OCI-LY7 (cell line): Measurements from ENCODE around the gene TRIM29. TPM values are rescaled to one million over a fixed set of nuclear protein-coding genes. Genes with fewer than 3 reads are reported as not detected.

Source experiments
- BruUV-seq: library from RNA; stranded (reverse); fragments of 400-500 nt; replicated peaks from 2 replicates; lab custom pipeline; 2021; lab: Mats Ljungman, UMichigan
- CTCF ChIA-PET: fragments of 300-600 bp; sonication (Branson Sonifier 250); formaldehyde crosslinking; loops from one replicate; lab custom pipeline; 2022; ENCODE audit warnings: antibody characterized with exemption; ENCODE audit not compliant: unreplicated experiment; lab: Charles Lee
- POLR2A ChIA-PET: fragments of 300-600 bp; sonication (Branson Sonifier 250); formaldehyde crosslinking; loops from one replicate; lab custom pipeline; 2022; ENCODE audit warnings: antibody characterized with exemption; lab: Charles Lee
- DNase-seq: peaks from one replicate; pipeline ENCODE4 v3.0.0-alpha.2; 2015; ENCODE audit warnings: low spot score
- H2AFZ ChIP-seq: fragments of 200-600 bp; sonication (generic), shearing (Covaris generic); 2 replicates; pipeline ENCODE4 v1.6.1; 2014; ENCODE audit warnings: mild to moderate bottlenecking, antibody characterized with exemption, low read length, moderate library complexity
- H3K27ac ChIP-seq: fragments of 200-600 bp; sonication (generic); 2 replicates; pipeline ENCODE4 v1.5.1; 2014; ENCODE audit warnings: mixed run types, low read depth, mild to moderate bottlenecking, moderate library complexity, low read length, inconsistent platforms; ENCODE audit not compliant: poor library complexity, severe bottlenecking
- H3K36me3 ChIP-seq: fragments of 200-600 bp; sonication (generic); 2 replicates; pipeline ENCODE4 v1.6.1; 2014; ENCODE audit warnings: mild to moderate bottlenecking, antibody characterized with exemption, low read length, moderate library complexity, mixed read lengths; ENCODE audit not compliant: insufficient read depth
- H3K4me1 ChIP-seq: fragments of 200-600 bp; sonication (generic); 2 replicates; pipeline ENCODE4 v1.5.1; 2014; ENCODE audit warnings: mild to moderate bottlenecking, low read length; ENCODE audit not compliant: insufficient read depth, poor library complexity, severe bottlenecking
- H3K4me2 ChIP-seq: fragments of 200-600 bp; sonication (generic); 2 replicates; pipeline ENCODE4 v1.6.1; 2014; ENCODE audit warnings: mild to moderate bottlenecking, low read length
- H3K4me3 ChIP-seq: fragments of 200-600 bp; sonication (generic); 2 replicates; pipeline ENCODE4 v1.5.1; 2014; ENCODE audit warnings: mild to moderate bottlenecking, low read depth, low read length; ENCODE audit not compliant: poor library complexity, severe bottlenecking
- H3K79me2 ChIP-seq: fragments of 200-600 bp; sonication (generic); 2 replicates; pipeline ENCODE4 v1.6.1; 2016; ENCODE audit warnings: low read depth, mild to moderate bottlenecking, low read length, moderate library complexity, mixed read lengths; ENCODE audit not compliant: insufficient read depth
- H3K9me2 ChIP-seq: fragments of 200-600 bp; sonication (generic); 2 replicates; pipeline ENCODE4 v1.6.1; 2016; ENCODE audit warnings: mild to moderate bottlenecking, low read length, mixed read lengths; ENCODE audit not compliant: insufficient read depth
- H3K9me3 ChIP-seq: fragments of 200-600 bp; sonication (generic); 2 replicates; pipeline ENCODE4 v1.6.1; 2014; ENCODE audit warnings: mild to moderate bottlenecking, mixed run types, low read length, mixed read lengths
- H4K20me1 ChIP-seq: fragments of 200-600 bp; sonication (generic); 2 replicates; pipeline ENCODE4 v1.6.1; 2014; ENCODE audit warnings: mild to moderate bottlenecking, antibody characterized with exemption, low read length, moderate library complexity, mixed read lengths; ENCODE audit not compliant: insufficient read depth
- CTCF ChIP-seq: fragments of 200-600 bp; sonication (generic); conservative IDR thresholded peaks from 2 replicates; pipeline ENCODE4 v1.5.1; 2014; ENCODE audit warnings: mild to moderate bottlenecking, antibody characterized with exemption, low read length, moderate library complexity, mixed read lengths
- EZH2phosphoT487 ChIP-seq: fragments of 200-600 bp; sonication (generic); IDR thresholded peaks from 2 replicates; pipeline ENCODE4 v1.6.1; 2018; ENCODE audit warnings: low read depth, borderline replicate concordance, mild to moderate bottlenecking, mixed run types, antibody characterized with exemption, low read length, moderate library complexity, mixed read lengths
- intact Hi-C: fragments of 100-400 bp; cut with micrococcal nuclease; formaldehyde crosslinking; loops from one replicate; pipeline ENCODE4 v1.10.0; 2022; ENCODE audit not compliant: unreplicated experiment
- total RNA-seq, 2 experiments: library from RNA; depleted of rRNA in 1 of 2; stranded (reverse); fragments of >200 nt in 1 of 2; shearing (Covaris generic) in 1 of 2; gene quantifications; 2 replicates each; pipeline ENCODE4 v1.2.3, GENCODE V29; 2014 to 2022

The TRIM29 gene
- total RNA-seq, 2 experiments from 2014 or later = not detected

GRCh38 chr11:120186456-120186773 lies 48.5 kb upstream of the TRIM29 start:
- CTCF ChIA-PET = no interaction called here
- POLR2A ChIA-PET = no interaction called here
- Histone ChIP-seq H3K4me1 (no peaks in the 10 kb centered on the region), H3K79me2 (no peaks in the 10 kb centered on the region), H3K27ac (no peak overlapping the region), H3K9me2 (no peaks in the 10 kb centered on the region), H3K4me3 (no peak overlapping the region), H4K20me1 (no peaks in the 10 kb centered on the region), H2AFZ (no peak overlapping the region), H3K9me3 (no peaks in the 10 kb centered on the region), H3K36me3 (no peaks in the 10 kb centered on the region), H3K4me2 (no peak overlapping the region)
- BruUV-seq = no TSS peak
- TF ChIP-seq EZH2phosphoT487 = no peak
- TF ChIP-seq CTCF = no peak
- intact Hi-C loops = no loop called here
- no peak for DNase-seq

GRCh38 chr11:120185706-120186455 lies 48.0 kb upstream of the TRIM29 start:
- BruUV-seq = no TSS peak
- Histone ChIP-seq H3K27ac (no peak overlapping the region), H3K4me3 (no peak overlapping the region), H3K79me2 (no peaks in the 10 kb centered on the region), H3K4me1 (no peaks in the 10 kb centered on the region), H4K20me1 (no peaks in the 10 kb centered on the region), H3K9me3 (no peaks in the 10 kb centered on the region), H3K4me2 (no peak overlapping the region), H3K36me3 (no peaks in the 10 kb centered on the region), H2AFZ (no peak overlapping the region), H3K9me2 (no peaks in the 10 kb centered on the region)
- CTCF ChIA-PET = no interaction called here
- TF ChIP-seq CTCF = no peak
- TF ChIP-seq EZH2phosphoT487 = no peak
- POLR2A ChIA-PET = interaction anchor here (0.6 kb wide), 3 partner anchors 27 to 363 kb away, joined by 3 to 5 read pairs (median 3); no protein-coding TSS in a partner anchor
- intact Hi-C loops = no loop called here
- DNase-seq = no peak
